NT2/D1 (cell line): ENCODE results near the gene WIF1.

ENCODE experiments used
- DNase-seq: peaks from one replicate; pipeline ENCODE4 v3.0.0-alpha.2; 2011; ENCODE audit warnings: low read depth, low spot score
- H3K27me3 ChIP-seq: 2 replicates; pipeline ENCODE4 v1.6.0; 2011; ENCODE audit warnings: mild to moderate bottlenecking; ENCODE audit not compliant: insufficient read length, insufficient read depth
- H3K36me3 ChIP-seq: 2 replicates; pipeline ENCODE4 v1.6.1; 2011; ENCODE audit warnings: mild to moderate bottlenecking, low read length, mixed read lengths; ENCODE audit not compliant: insufficient read depth, insufficient read length
- H3K4me1 ChIP-seq: 2 replicates; pipeline ENCODE4 v1.5.1; 2011; ENCODE audit not compliant: insufficient read depth, insufficient read length
- H3K4me3 ChIP-seq: 2 replicates; pipeline ENCODE4 v1.5.1; 2011; ENCODE audit warnings: low read depth; ENCODE audit not compliant: insufficient read length
- H3K9ac ChIP-seq: 2 replicates; pipeline ENCODE4 v1.6.0; 2011; ENCODE audit warnings: low read depth; ENCODE audit not compliant: insufficient read length
- H3K9me3 ChIP-seq: 2 replicates; pipeline ENCODE4 v1.5.1; 2011; ENCODE audit warnings: mild to moderate bottlenecking, low read length; ENCODE audit not compliant: insufficient read depth
- SUZ12 ChIP-seq: IDR thresholded peaks from 2 replicates; pipeline ENCODE4 v1.6.1; 2011; ENCODE audit not compliant: insufficient read length, insufficient read depth; ENCODE audit errors: extremely low read depth
- YY1 ChIP-seq: IDR thresholded peaks from 2 replicates; pipeline ENCODE4 v1.6.1; 2011; ENCODE audit not compliant: insufficient read length, insufficient read depth
- ZNF274 ChIP-seq: IDR thresholded peaks from 2 replicates; pipeline ENCODE4 v1.6.1; 2011; ENCODE audit warnings: mild to moderate bottlenecking, low read depth, low read length

Gene WIF1

DNA sequence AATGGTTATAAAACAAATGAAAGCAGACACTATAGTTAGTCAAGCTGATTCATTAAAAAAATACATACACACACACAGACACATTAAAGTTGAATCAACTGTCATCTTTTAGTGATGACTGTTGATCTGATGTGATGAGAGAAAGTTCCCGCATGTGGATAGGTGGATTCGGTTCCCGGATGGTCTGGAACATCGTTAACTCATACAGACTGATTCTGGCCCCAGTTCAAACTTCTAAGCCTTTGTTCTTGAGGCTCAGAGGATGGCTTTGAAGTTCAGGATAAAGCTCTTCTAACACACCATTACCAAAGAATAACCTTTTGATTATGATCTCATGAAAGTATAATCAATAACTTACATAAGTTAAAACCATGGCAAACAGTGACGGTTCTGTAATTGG lies 27.5 kb downstream of the WIF1 start:
- no peak for DNase-seq
- no peaks in the 10 kb centered on the region for H3K9me3 ChIP-seq
- H3K9ac ChIP-seq, result no peak overlapping the region
- H3K27me3 ChIP-seq, result no peaks in the 10 kb centered on the region
- no peak overlapping the region for H3K4me3 ChIP-seq
- no peaks in the 10 kb centered on the region for H3K4me1 ChIP-seq
- TF ChIP-seq ZNF274 (no peak), YY1 (no peak), SUZ12 (no peak)
- no peaks in the 10 kb centered on the region for H3K36me3 ChIP-seq

DNA sequence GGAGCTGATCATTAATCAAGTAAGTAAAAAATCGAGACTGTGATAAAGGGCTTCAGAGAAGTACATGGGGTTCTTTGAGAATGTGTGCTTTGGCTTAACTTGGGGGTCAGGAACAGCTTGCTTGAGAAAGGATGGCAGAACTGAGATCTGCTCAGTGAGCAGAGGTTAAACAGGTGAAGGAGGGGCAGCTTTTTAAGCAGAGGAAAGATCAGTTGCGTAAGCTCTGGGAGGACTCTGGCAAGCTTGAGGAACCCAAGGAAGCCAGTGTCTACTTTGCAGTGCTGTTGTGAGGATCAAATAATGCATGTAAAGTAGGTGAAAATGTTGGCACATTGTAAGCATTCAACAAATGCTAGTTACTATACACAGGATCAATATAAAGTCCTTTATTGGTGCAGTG lies 30.6 kb downstream of the WIF1 start:
- no peaks in the 10 kb centered on the region for H3K27me3 ChIP-seq
- no peak overlapping the region for H3K9ac ChIP-seq
- no peak for TF ChIP-seq SUZ12
- no peak for TF ChIP-seq YY1
- TF ChIP-seq ZNF274, result no peak
- no peaks in the 10 kb centered on the region for H3K4me1 ChIP-seq
- no peak overlapping the region for H3K4me3 ChIP-seq
- H3K9me3 ChIP-seq, result no peaks in the 10 kb centered on the region
- no peak for DNase-seq
- no peaks in the 10 kb centered on the region for H3K36me3 ChIP-seq

GRCh38 chr12:65086236-65086635 lies 34.9 kb downstream of the WIF1 start:
- TF ChIP-seq ZNF274 (no peak), SUZ12 (no peak), YY1 (no peak)
- H3K9me3 ChIP-seq, result no peaks in the 10 kb centered on the region
- H3K4me3 ChIP-seq, result no peak overlapping the region
- H3K36me3 ChIP-seq, result no peaks in the 10 kb centered on the region
- no peak for DNase-seq
- H3K27me3 ChIP-seq, result no peaks in the 10 kb centered on the region
- H3K9ac ChIP-seq, result no peak overlapping the region
- no peaks in the 10 kb centered on the region for H3K4me1 ChIP-seq

GRCh38 chr12:65084579-65084978 lies 36.5 kb downstream of the WIF1 start:
- no peaks in the 10 kb centered on the region for H3K4me1 ChIP-seq
- no peaks in the 10 kb centered on the region for H3K36me3 ChIP-seq
- H3K9ac ChIP-seq, result no peak overlapping the region
- no peak overlapping the region for H3K4me3 ChIP-seq
- no peaks in the 10 kb centered on the region for H3K9me3 ChIP-seq
- no peaks in the 10 kb centered on the region for H3K27me3 ChIP-seq
- TF ChIP-seq SUZ12 (no peak), YY1 (no peak), ZNF274 (no peak)
- no peak for DNase-seq

- H3K36me3 ChIP-seq, result no peaks in the 10 kb centered on the region
- no peaks in the 10 kb centered on the region for H3K9me3 ChIP-seq
- DNase-seq, result no peak
- H3K4me3 ChIP-seq, result no peak overlapping the region
- no peak for TF ChIP-seq ZNF274
- TF ChIP-seq YY1, result no peak
- no peak for TF ChIP-seq SUZ12
- no peak overlapping the region for H3K9ac ChIP-seq
- no peaks in the 10 kb centered on the region for H3K4me1 ChIP-seq
- no peaks in the 10 kb centered on the region for H3K27me3 ChIP-seq
These were observed 37.5 kb downstream of the WIF1 start for GRCh38 chr12:65083581-65083980.

- Histone ChIP-seq H3K9ac (no peak overlapping the region), H3K4me3 (no peak overlapping the region), H3K36me3 (no peaks in the 10 kb centered on the region), H3K9me3 (no peaks in the 10 kb centered on the region), H3K27me3 (no peaks in the 10 kb centered on the region), H3K4me1 (no peaks in the 10 kb centered on the region)
- no peak for DNase-seq
- TF ChIP-seq SUZ12, result no peak
- TF ChIP-seq ZNF274, result no peak
- TF ChIP-seq YY1, result no peak
These were observed 38.7 kb downstream of the WIF1 start for GRCh38 chr12:65082406-65082805.

- Histone ChIP-seq H3K9me3 (no peaks in the 10 kb centered on the region), H3K36me3 (no peaks in the 10 kb centered on the region), H3K27me3 (no peaks in the 10 kb centered on the region), H3K4me1 (no peaks in the 10 kb centered on the region), H3K4me3 (no peak overlapping the region), H3K9ac (no peak overlapping the region)
- no peak for DNase-seq
- TF ChIP-seq YY1 (no peak), ZNF274 (no peak), SUZ12 (no peak)
These were observed 39.6 kb downstream of the WIF1 start for GRCh38 chr12:65081496-65081895.

- Histone ChIP-seq H3K9me3 (no peaks in the 10 kb centered on the region), H3K36me3 (no peaks in the 10 kb centered on the region), H3K4me3 (no peak overlapping the region), H3K4me1 (no peaks in the 10 kb centered on the region), H3K27me3 (no peaks in the 10 kb centered on the region), H3K9ac (no peak overlapping the region)
- DNase-seq, result no peak
- TF ChIP-seq ZNF274 (no peak), SUZ12 (no peak), YY1 (no peak)
These were observed 46.2 kb downstream of the WIF1 start for GRCh38 chr12:65074932-65075331.
